ENCODE results near the gene LAMC2. TPM values are rescaled to one million over a fixed set of nuclear protein-coding genes. Genes with fewer than 3 reads are reported as not detected.
A peak's percentile ranks its signal among the peaks of the same experiment; 100 is the strongest.

LAMC2 gene
- total and polyA plus RNA-seq, 7 donors, result 2.6 to 24.0 (median 4.2) TPM

DNA sequence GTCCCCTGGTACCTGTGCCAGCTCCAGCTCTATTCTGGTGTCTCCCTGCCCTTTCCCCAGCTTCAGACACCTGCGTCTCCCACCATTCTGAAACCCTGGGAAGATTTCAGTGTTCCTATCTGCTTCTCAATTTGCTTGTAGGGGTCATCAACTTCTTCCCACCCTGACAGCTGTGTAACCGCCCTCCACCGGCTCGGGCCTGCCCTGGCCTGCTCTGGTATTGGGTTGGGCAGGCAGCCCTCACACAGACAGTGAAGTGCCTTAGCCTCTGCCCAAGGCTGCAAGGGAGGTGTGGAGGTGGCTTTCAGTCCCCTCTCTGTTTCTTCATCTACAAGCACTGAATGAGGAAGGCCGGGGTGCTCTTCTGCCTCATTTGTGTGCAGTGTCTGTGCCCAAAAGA, 97.2 kb downstream of the LAMC2 start:
- WGBS, 2 donors, result 77 to 81% methylated on average over 5 of the region's 5 CpGs
- Histone ChIP-seq H3K36me3 (no peaks in the 10 kb centered on the region), H3K27me3 (no peaks in the 10 kb centered on the region), H3K27ac (peak overlapping the region in 2 of 4 donors; percentile 77 to 84), H3K9me3 (no peaks in the 10 kb centered on the region), H3K4me3 (no peak overlapping the region), H3K4me1 (peaks cover 0 to 77% (median 57%) of the 10 kb centered on the region in 4 donors)
- TF ChIP-seq POLR2A (IDR thresholded peaks at IDR 0.05) (no peak), EP300 (IDR thresholded peaks at IDR 0.05) (no peak)
- intact Hi-C loops (cut with DNase I), result loop anchor here (10.0 kb wide), 2 partner anchors 262 to 342 kb away; no protein-coding TSS in a partner anchor
- DNase-seq, result no peak

DNA sequence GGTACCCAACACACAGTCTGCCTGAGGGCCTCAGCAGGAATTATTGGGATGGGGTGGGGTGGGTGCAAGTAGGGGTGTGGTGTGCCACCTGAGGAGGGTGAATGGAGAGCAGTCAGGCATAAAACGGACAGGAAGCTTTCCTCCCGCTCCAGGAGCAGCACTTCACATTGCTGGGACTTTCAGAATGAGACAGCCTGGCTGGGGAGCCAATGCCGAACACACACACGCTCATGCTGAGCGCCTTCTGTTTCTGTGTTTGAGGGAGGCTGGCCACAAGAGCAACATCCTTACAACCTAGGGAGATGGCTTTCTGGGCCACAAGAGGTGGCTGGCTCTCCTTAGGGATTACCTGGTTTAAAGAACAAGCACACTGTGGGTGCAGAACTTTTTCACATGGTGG, 98.0 kb downstream of the LAMC2 start:
- no peak overlapping the region for H3K27ac ChIP-seq
- intact Hi-C loops (cut with DNase I), result loop anchor here (10.0 kb wide), 2 partner anchors 261 to 341 kb away; no protein-coding TSS in a partner anchor
- no peaks in the 10 kb centered on the region for H3K9me3 ChIP-seq
- no peaks in the 10 kb centered on the region for H3K27me3 ChIP-seq
- TF ChIP-seq POLR2AphosphoS5 (IDR thresholded peaks at IDR 0.05) (no peak), POLR2A (IDR thresholded peaks at IDR 0.05) (no peak), EP300 (IDR thresholded peaks at IDR 0.05) (no peak), CTCF (IDR thresholded peaks at IDR 0.05) (no peak)
- peaks cover 0 to 73% (median 53%) of the 10 kb centered on the region in 4 donors for H3K4me1 ChIP-seq
- 88% methylated on average over 5 of the region's 5 CpGs for WGBS, 2 donors
- DNase-seq, result no peak
- no peak overlapping the region for H3K4me3 ChIP-seq
- no peaks in the 10 kb centered on the region for H3K36me3 ChIP-seq

- TF ChIP-seq CTCF (IDR thresholded peaks at IDR 0.05), result no peak
- TF ChIP-seq EP300 (IDR thresholded peaks at IDR 0.05), result no peak
- TF ChIP-seq POLR2A (IDR thresholded peaks at IDR 0.05), result no peak
- TF ChIP-seq POLR2AphosphoS5 (IDR thresholded peaks at IDR 0.05), result no peak
- no peak for DNase-seq
- Histone ChIP-seq H3K36me3 (no peaks in the 10 kb centered on the region), H3K4me3 (no peak overlapping the region), H3K9me3 (no peaks in the 10 kb centered on the region), H3K4me1 (peaks cover 0 to 73% (median 48%) of the 10 kb centered on the region in 4 donors), H3K27me3 (no peaks in the 10 kb centered on the region), H3K27ac (no peak overlapping the region)
- 91 to 94% methylated on average over 1 of the region's 1 CpG for WGBS, 2 donors
- intact Hi-C loops (cut with DNase I), result loop anchor here (10.0 kb wide), 2 partner anchors 260 to 340 kb away; no protein-coding TSS in a partner anchor
Measured at GRCh38 chr1:183285256-183285655, 99.2 kb downstream of the LAMC2 start.

DNA sequence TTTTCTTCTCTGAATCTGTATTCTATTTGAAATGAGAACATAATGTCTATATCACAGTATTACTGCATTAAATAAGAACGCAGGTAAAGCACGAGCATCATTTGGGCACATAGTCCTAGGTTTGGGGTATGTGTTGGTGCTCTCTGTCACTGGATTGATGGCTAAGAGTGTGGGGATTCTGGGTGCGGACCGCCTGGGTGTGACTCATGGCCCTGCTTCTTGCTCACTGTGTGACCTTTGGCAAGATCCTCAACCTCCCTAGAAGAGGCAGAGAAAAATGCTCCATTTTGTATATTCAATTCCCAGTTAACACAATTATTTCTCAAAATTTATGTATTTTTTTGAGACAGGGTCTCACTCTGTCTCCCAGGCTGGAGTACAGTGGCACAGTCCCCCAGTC, 99.7 kb downstream of the LAMC2 start:
- DNase-seq, result no peak
- WGBS, 2 donors, result 79 to 90% methylated on average over 4 of the region's 4 CpGs
- Histone ChIP-seq H3K27ac (peak overlapping the region in 1 of 4 donors; percentile 80), H3K36me3 (no peaks in the 10 kb centered on the region), H3K9me3 (no peaks in the 10 kb centered on the region), H3K4me1 (peaks cover 0 to 73% (median 47%) of the 10 kb centered on the region in 4 donors), H3K27me3 (no peaks in the 10 kb centered on the region), H3K4me3 (no peak overlapping the region)
- intact Hi-C loops (cut with DNase I), result loop anchor here (10.0 kb wide), 2 partner anchors 259 to 339 kb away; no protein-coding TSS in a partner anchor
- TF ChIP-seq POLR2A (IDR thresholded peaks at IDR 0.05), result no peak
- no peak for TF ChIP-seq EP300 (IDR thresholded peaks at IDR 0.05)
- TF ChIP-seq POLR2AphosphoS5 (IDR thresholded peaks at IDR 0.05), result no peak

- Histone ChIP-seq H3K27ac (peak overlapping the region in 3 of 4 donors; percentile 42 to 80 (median 76)), H3K9me3 (no peaks in the 10 kb centered on the region), H3K27me3 (no peaks in the 10 kb centered on the region), H3K4me1 (peaks cover 0 to 73% (median 46%) of the 10 kb centered on the region in 4 donors), H3K4me3 (no peak overlapping the region), H3K36me3 (no peaks in the 10 kb centered on the region)
- intact Hi-C loops (cut with DNase I), result loop anchor here (10.0 kb wide), 2 partner anchors 258 to 338 kb away; no protein-coding TSS in a partner anchor
- 75 to 84% methylated on average over 5 of the region's 5 CpGs for WGBS, 2 donors
- peak in 3 of 4 donors; percentile 63 to 70 (median 68) for TF ChIP-seq POLR2AphosphoS5 (IDR thresholded peaks at IDR 0.05)
- TF ChIP-seq CTCF (IDR thresholded peaks at IDR 0.05), result no peak
- no peak for DNase-seq
Measured at GRCh38 chr1:183287191-183287675, 101.2 kb downstream of the LAMC2 start.
